NCI-H128 (cell line): ENCODE data around the gene PCDHGA9.
"Not testable (repeated sequence)": the region's sequence is repeated elsewhere in the genome, so short reads cannot be mapped to it uniquely, and the experiment has no call there.

ENCODE experiments used
- DNase-seq: peaks from one replicate; lab custom pipeline; 2025; ENCODE audit not compliant: unreplicated experiment; lab: John Stamatoyannopoulos, UW

The PCDHGA9 gene

GRCh38 chr5:141413540-141414069 is 11.0 kb downstream of the PCDHGA9 start:
- no peak for DNase-seq

- not testable (repeated sequence) for DNase-seq
Measured at GRCh38 chr5:141414548-141415274, 12.1 kb downstream of the PCDHGA9 start.

GRCh38 chr5:141415275-141415618 is 12.7 kb downstream of the PCDHGA9 start:
- not testable (repeated sequence) for DNase-seq

GRCh38 chr5:141417494-141418172 is 15.1 kb downstream of the PCDHGA9 start, which contains the start of gene PCDHGB7:
PCDHGB7 (plus strand) TSS chr5:141417677; CDS start chr5:141417860, 183 bp downstream.
- DNase-seq, result not testable (repeated sequence)

GRCh38 chr5:141419074-141419880 is 16.7 kb downstream of the PCDHGA9 start:
- DNase-seq, result no peak

GRCh38 chr5:141420855-141421488 is 18.4 kb downstream of the PCDHGA9 start, which contains the start of gene PCDHGA11:
PCDHGA11 (plus strand) TSS chr5:141421051; CDS start chr5:141421228, 177 bp downstream.
- DNase-seq, result no peak

- no peak for DNase-seq
Measured at GRCh38 chr5:141421489-141421855, 18.9 kb downstream of the PCDHGA9 start.

GRCh38 chr5:141422742-141423291 is 20.2 kb downstream of the PCDHGA9 start:
- no peak for DNase-seq

- no peak for DNase-seq
Measured at GRCh38 chr5:141427783-141428426, 25.3 kb downstream of the PCDHGA9 start.

- no peak for DNase-seq
Measured at GRCh38 chr5:141430332-141431113, 27.9 kb downstream of the PCDHGA9 start, which contains the start of gene PCDHGA12. PCDHGA12 (plus strand) TSS chr5:141430507; CDS start chr5:141430760, 253 bp downstream.

GRCh38 chr5:141431286-141431685 is 28.7 kb downstream of the PCDHGA9 start:
- no peak for DNase-seq

- not testable (repeated sequence) for DNase-seq
Measured at GRCh38 chr5:141432308-141432707, 29.7 kb downstream of the PCDHGA9 start.

- DNase-seq, result not testable (repeated sequence)
Measured at GRCh38 chr5:141432726-141433125, 30.1 kb downstream of the PCDHGA9 start.

GRCh38 chr5:141434006-141434405 is 31.4 kb downstream of the PCDHGA9 start:
- no peak for DNase-seq

GRCh38 chr5:141437221-141437620 is 34.6 kb downstream of the PCDHGA9 start:
- DNase-seq, result no peak

GRCh38 chr5:141439411-141440141 is 37.0 kb downstream of the PCDHGA9 start:
- DNase-seq, result no peak

- DNase-seq, result no peak
Measured at GRCh38 chr5:141440341-141440740, 37.8 kb downstream of the PCDHGA9 start.

- DNase-seq, result no peak
Measured at GRCh38 chr5:141441571-141442170, 39.1 kb downstream of the PCDHGA9 start.
